Raji (cell line): ENCODE data around the gene RASD2.

Experiments used
- POLR2A ChIP-seq: IDR thresholded peaks from 2 replicates; pipeline ENCODE4 v1.6.1; 2011; ENCODE audit warnings: low read depth, low read length, control low read depth; ENCODE audit not compliant: insufficient read depth

RASD2 gene

DNA sequence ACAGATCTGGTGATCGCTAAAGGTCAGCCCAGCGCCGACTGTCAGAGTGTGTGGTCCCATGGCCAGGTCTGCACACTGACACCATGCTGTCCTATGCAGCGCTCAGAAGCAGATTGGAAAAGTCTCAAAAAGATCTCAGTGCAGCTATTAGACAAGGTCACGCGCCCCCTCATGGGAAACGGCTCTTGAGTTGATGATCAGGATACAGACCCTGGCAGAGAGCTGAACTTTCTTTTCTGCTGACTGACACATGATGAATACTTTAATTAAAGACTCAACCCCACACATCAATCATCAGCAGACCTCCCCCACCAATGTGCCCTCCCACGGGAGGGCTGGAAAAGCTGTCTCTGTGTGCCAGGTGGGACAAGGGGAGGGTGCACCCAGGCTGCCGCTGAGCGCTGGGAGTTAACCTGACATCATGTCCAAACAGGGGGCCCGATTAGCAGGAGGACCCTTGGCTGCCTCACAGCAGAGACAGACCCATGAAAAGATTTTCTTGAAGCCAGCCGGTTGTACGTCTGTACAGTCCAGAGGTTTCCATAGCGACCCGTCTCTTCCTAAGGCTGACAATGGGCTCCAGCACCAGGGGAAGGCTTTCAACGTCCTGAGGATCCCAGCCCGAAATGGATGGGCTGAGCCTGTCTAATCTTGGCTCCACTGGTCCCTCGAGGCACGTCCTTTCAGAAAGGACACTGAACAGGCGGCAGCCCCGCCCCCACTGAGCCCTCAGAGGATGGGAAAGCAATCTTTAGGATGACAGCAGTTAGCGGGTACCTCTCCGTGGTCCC, 26.9 kb downstream of the RASD2 start:
- TF ChIP-seq POLR2A: no peak

- no peak for TF ChIP-seq POLR2A
These were observed 28.4 kb downstream of the RASD2 start for GRCh38 chr22:35568751-35569739.

- TF ChIP-seq POLR2A: no peak
These were observed 29.3 kb downstream of the RASD2 start for GRCh38 chr22:35569916-35570315.

DNA sequence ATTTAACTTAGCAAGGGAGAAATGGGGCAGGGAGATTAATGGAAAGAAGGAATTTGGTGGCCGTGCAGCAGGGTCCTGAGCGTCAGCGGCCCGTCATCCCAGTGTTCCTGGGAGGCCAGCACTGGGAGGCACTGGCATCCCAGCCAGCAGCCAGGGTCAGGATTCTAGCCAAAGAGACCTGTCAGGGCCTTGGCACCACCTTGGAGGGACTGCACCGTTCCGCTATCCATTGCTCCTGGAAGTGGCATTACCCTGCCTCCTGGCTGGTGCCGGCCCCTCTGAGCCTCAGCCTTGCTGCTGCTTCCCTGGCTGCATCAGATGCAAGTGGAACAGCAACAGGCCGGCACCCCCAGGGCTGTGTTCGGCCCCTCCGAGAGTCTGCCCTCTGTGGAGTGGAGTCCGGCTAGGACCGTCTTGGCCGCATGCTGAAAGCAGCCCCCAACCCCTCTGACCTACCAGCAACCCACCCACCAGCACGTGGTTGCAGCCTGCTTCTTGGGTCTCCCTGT, 30.1 kb downstream of the RASD2 start:
- TF ChIP-seq POLR2A: no peak

DNA sequence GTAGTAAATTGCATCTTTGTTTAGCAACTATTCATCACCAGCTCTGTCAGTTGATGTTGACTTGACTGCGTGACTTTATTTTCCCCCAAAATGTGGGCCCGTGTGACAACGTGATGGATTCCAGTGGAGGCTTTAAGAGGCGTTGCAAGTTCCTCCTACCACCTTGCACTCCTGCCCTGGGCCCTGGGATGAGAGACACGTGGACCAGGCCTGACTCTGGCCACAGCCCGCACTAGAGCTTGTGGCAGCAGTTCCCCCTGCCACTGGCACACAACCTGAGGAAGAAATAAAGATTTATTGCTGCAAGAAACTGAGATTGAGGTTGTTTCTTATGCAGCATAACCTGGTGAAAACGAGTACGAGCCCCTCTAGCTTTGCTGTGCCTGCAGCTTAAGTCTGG, 31.9 kb downstream of the RASD2 start:
- TF ChIP-seq POLR2A: no peak

GRCh38 chr22:35575116-35575748, 34.6 kb downstream of the RASD2 start:
- TF ChIP-seq POLR2A: no peak

- no peak for TF ChIP-seq POLR2A
These were observed 36.0 kb downstream of the RASD2 start for GRCh38 chr22:35576671-35577070.

- no peak for TF ChIP-seq POLR2A
These were observed 37.4 kb downstream of the RASD2 start for GRCh38 chr22:35577799-35578659.

GRCh38 chr22:35578836-35579575, 38.4 kb downstream of the RASD2 start:
- no peak for TF ChIP-seq POLR2A

GRCh38 chr22:35580351-35581022, 39.9 kb downstream of the RASD2 start:
- no peak for TF ChIP-seq POLR2A

GRCh38 chr22:35581023-35581413, 40.4 kb downstream of the RASD2 start:
- TF ChIP-seq POLR2A: no peak

DNA sequence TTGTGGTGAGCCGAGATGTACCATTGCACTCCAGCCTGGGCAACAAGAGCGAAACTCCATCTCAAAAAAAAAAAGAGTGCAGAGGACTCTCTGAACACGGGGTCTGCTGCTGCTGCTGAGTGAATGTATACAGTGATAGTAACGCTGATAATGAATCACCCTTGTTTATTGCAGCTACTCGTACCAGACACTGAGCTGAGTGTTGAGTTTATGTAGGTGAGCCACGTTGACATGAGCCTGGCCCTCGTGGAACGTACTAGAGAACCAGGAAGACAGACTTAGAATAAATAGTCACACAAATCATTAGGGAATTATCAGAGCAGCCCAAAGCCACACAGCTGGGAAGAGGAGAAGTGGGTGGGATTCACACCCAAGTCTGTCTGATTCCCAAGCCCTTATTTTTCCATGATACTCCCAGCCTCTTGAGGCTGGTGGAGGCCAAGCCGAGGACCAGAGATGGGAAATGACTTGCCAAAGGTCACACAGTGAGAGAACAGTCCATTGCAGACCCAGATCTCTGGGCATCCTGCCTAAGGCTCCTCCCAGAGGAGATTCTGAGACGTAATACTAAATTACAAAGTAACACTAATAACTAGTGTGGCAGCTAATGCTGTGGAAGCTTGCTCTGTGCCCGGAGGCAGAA, 41.7 kb downstream of the RASD2 start:
- TF ChIP-seq POLR2A: no peak
